ENCODE measurements around the gene LIMA1.
"Not testable (repeated sequence)": the region's sequence is repeated elsewhere in the genome, so short reads cannot be mapped to it uniquely, and the experiment has no call there.

The LIMA1 gene

DNA sequence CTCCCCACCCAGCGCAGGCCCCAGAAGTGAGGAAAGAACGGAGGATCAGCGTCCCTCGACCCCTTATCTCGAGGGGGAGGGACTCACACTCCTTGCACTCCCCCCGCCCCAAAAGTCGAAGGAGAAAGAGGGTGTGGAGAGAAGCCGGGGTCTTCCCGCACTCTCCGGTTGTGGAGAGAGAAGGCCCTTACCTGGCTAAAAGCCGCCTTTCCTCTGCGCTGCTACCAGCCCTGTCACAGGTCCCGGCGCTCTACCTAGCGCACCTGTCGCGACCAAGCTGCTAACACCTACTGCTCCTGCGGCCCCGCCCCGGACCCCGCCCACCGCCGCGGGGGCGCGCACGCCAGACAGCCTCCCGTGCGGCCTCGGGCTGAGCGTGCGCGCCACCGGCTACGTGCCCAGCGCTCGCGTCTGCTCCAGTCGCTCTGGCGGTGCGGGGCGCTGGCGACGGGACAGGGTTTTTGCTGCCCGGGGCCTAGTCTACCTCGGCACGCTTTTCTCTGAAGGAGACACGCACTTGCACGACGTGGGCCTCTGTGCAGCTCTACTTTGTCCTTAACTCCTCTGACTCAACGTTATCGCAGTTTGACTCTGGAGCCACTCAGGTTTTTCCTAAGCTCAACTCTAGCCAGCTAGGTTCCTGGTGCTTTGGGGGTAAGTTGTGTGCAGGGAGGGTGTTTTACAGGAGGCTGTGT, at the start of gene LIMA1:
LIMA1 (minus strand) TSS at position 292 of the 695 bp plus-strand sequence. CDS start 34,769 bp downstream, outside the sequence.
- DNase-seq (ENCODE audit: insufficient read length, low spot score) (peak; percentile 79), FAIRE-seq (no peak)
- TF ChIP-seq, protein P1, sequence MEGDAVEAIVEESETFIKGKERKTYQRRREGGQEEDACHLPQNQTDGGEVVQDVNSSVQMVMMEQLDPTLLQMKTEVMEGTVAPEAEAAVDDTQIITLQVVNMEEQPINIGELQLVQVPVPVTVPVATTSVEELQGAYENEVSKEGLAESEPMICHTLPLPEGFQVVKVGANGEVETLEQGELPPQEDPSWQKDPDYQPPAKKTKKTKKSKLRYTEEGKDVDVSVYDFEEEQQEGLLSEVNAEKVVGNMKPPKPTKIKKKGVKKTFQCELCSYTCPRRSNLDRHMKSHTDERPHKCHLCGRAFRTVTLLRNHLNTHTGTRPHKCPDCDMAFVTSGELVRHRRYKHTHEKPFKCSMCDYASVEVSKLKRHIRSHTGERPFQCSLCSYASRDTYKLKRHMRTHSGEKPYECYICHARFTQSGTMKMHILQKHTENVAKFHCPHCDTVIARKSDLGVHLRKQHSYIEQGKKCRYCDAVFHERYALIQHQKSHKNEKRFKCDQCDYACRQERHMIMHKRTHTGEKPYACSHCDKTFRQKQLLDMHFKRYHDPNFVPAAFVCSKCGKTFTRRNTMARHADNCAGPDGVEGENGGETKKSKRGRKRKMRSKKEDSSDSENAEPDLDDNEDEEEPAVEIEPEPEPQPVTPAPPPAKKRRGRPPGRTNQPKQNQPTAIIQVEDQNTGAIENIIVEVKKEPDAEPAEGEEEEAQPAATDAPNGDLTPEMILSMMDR (IDR thresholded peaks at IDR 0.05; ENCODE audit: insufficient read depth, missing control alignments) = no peak

DNA sequence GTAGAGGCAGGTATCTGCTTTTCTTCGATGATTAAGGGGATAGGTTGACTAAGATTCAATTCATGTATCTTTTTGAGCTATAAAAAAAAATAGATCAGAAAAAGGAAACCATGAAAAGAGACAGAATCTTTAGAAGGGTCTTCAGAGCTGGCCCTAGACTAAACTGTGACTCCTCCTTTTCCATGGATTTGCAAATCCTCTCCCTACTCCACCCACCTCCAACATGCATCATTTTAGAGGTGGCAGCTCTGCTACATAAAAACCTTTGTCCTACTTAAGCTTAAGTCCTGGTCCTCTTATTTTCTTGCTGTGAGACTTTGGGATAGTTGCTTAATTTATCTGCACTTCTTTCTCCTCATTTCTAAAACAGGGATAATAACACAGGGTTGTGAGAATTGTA, 48.4 kb upstream of the LIMA1 start:
- TF ChIP-seq, protein P1 (IDR thresholded peaks at IDR 0.05; ENCODE audit: insufficient read depth, missing control alignments) = no peak
- DNase-seq (ENCODE audit: insufficient read length, low spot score) = no peak
- no peak for FAIRE-seq

DNA sequence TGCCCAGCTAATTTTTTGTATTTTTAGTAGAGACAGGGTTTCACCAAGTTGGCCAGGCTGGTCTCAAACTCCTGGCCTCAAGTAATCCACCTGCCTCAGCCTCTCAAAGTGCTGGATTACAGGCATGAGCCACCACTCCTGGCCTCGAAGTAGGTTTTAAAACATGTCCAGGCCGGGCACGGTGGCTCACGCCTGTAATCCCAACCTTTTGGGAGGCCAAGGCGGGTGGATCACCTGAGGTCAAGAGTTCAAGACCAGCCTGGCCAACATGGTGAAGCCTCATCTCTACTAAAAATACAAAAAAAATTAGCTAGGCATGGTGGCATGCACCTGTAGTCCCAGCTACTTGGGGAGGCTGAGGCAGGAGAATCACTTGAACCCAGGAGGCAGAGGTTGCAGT, 45.3 kb upstream of the LIMA1 start:
- not testable (repeated sequence) for FAIRE-seq

GRCh38 chr12:50326590-50327284, 43.4 kb upstream of the LIMA1 start:
- TF ChIP-seq, protein P1 (IDR thresholded peaks at IDR 0.05; ENCODE audit: insufficient read depth, missing control alignments) = no peak
- no peak for DNase-seq (ENCODE audit: insufficient read length, low spot score)
- FAIRE-seq = no peak

More for the DNA sequence above, 45.3 kb upstream of the LIMA1 start:
- DNase-seq (ENCODE audit: insufficient read length, low spot score) = not testable (repeated sequence)

- TF ChIP-seq, protein P1 (IDR thresholded peaks at IDR 0.05; ENCODE audit: insufficient read depth, missing control alignments) = no peak
- FAIRE-seq (no peak), DNase-seq (ENCODE audit: insufficient read length, low spot score) (no peak)
Measured at GRCh38 chr12:50325890-50326391, 42.6 kb upstream of the LIMA1 start.

DNA sequence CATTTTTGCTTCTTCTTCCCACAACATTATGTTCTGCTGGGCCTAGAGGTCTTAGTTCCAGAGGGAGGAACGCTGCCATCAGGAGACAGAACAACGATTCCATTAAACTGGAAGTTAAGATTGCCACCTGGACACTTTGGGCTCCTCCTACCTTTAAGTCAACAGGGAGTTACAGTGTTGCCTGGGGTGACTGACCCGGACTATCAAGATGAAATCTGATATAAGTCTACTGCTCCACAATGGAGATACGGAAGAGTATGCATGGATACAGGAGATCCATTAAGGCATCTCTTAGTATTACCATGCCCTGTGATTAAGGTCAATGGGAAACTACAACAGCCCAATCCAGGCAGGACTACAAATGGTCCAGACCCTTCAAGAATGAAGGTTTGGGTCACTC, 41.5 kb upstream of the LIMA1 start:
- FAIRE-seq; DNase-seq (ENCODE audit: insufficient read length, low spot score): not testable (repeated sequence)

- DNase-seq (ENCODE audit: insufficient read length, low spot score); FAIRE-seq: not testable (repeated sequence)
Measured at GRCh38 chr12:50324077-50324476, 40.8 kb upstream of the LIMA1 start.

GRCh38 chr12:50322206-50322605, 38.9 kb upstream of the LIMA1 start:
- FAIRE-seq (no peak), DNase-seq (ENCODE audit: insufficient read length, low spot score) (no peak)
- TF ChIP-seq, protein P1 (IDR thresholded peaks at IDR 0.05; ENCODE audit: insufficient read depth, missing control alignments) = no peak
